B cell (primary cell): Measurements from ENCODE around the gene SAP30.

ENCODE experiments used
- EZH2 ChIP-seq: IDR thresholded peaks from 2 replicates; pipeline ENCODE4 v1.6.1; 2012; ENCODE audit warnings: borderline replicate concordance, low read depth, mild to moderate bottlenecking, moderate library complexity, low read length; ENCODE audit not compliant: insufficient read depth, poor library complexity, severe bottlenecking
- TF ChIP-seq, protein P1 (sequence below): fragments of 200-600 bp; IDR thresholded peaks from one replicate; pipeline ENCODE4 v1.8.0; 2022; ENCODE audit warnings: antibody characterized with exemption, mild to moderate bottlenecking

DNA sequence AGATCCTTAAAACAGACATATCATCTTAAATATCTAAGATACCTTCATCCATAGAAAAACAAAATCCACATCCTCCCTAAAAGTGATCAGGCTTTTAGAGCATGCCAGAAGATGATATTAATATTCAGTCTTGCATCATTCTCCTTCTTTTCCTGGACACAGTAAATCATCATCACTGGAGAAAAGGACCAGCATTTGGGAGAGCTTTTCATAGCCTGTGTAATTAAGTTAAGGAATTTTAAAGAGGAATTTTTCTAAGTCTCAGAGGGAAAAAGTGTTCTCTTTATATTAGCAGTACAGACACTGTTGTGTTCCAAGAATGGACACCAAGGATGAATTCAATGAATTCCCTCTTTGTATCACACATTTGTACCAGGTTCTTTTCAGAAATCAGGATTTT, 27.5 kb downstream of the SAP30 start:
- TF ChIP-seq, protein P1, sequence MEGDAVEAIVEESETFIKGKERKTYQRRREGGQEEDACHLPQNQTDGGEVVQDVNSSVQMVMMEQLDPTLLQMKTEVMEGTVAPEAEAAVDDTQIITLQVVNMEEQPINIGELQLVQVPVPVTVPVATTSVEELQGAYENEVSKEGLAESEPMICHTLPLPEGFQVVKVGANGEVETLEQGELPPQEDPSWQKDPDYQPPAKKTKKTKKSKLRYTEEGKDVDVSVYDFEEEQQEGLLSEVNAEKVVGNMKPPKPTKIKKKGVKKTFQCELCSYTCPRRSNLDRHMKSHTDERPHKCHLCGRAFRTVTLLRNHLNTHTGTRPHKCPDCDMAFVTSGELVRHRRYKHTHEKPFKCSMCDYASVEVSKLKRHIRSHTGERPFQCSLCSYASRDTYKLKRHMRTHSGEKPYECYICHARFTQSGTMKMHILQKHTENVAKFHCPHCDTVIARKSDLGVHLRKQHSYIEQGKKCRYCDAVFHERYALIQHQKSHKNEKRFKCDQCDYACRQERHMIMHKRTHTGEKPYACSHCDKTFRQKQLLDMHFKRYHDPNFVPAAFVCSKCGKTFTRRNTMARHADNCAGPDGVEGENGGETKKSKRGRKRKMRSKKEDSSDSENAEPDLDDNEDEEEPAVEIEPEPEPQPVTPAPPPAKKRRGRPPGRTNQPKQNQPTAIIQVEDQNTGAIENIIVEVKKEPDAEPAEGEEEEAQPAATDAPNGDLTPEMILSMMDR, result no peak
- no peak for TF ChIP-seq EZH2
